Measurements from ENCODE around the gene MAK. TPM values are rescaled to one million over a fixed set of nuclear protein-coding genes. Genes with fewer than 3 reads are reported as not detected.
"Not testable (repeated sequence)": the region's sequence is repeated elsewhere in the genome, so short reads cannot be mapped to it uniquely, and the experiment has no call there.

MAK gene
- polyA plus RNA-seq, 2 of the 4 experiments (the other 2 are of a cell fraction): 0.05 to 0.09 TPM

DNA sequence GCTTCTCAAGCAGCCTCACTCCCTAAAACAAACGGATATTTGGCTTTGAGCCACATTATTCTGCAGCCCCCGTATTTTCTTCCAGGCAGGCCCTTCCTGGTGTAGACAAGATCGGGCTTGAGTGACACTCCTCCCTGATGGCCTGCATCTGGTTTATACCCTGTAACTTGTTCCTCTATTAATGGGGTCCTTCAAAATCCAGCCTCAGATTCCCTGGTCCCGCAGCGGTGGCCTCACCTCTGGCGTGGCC is 115.8 kb downstream of the MAK start:
- peak overlapping the region; percentile 68 for H3K4me3 ChIP-seq
- peaks cover 17% of the 10 kb centered on the region for H3K4me1 ChIP-seq
- peaks cover 6% of the 10 kb centered on the region; the same call in 1 of the 3 replicates for H3K9me3 ChIP-seq
- no peak for DNase-seq (ENCODE audit: low read depth in 1 of 2, low spot score in 1 of 2)
- peak overlapping the region; percentile 93 for H3K4me2 ChIP-seq
- ATAC-seq: no peak
- 4% methylated on average over 3 of the region's 6 CpGs for WGBS (ENCODE audit: missing lambda C conversion rate)
- TF ChIP-seq RCOR1 (IDR thresholded peaks at IDR 0.05; ENCODE audit: low read depth, low read length): no peak
- no peak for TF ChIP-seq MAFK (IDR thresholded peaks at IDR 0.05; ENCODE audit: partially characterized antibody)
- TF ChIP-seq, protein P1, sequence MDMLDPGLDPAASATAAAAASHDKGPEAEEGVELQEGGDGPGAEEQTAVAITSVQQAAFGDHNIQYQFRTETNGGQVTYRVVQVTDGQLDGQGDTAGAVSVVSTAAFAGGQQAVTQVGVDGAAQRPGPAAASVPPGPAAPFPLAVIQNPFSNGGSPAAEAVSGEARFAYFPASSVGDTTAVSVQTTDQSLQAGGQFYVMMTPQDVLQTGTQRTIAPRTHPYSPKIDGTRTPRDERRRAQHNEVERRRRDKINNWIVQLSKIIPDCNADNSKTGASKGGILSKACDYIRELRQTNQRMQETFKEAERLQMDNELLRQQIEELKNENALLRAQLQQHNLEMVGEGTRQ (IDR thresholded peaks at IDR 0.05): peak; percentile 77
- no peak for TF ChIP-seq CBX2 (IDR thresholded peaks at IDR 0.05; ENCODE audit: borderline replicate concordance, low read depth)
- POLR2A ChIA-PET: interaction anchor here (0.8 to 2.2 kb wide), 13 partner anchors 11 to 244 kb away, joined by 3 to 31 read pairs (median 4); partner anchors contain the start of genes C6orf52, GCNT2, PAK1IP1 and TMEM14B
- CTCF ChIA-PET: interaction anchor here (0.6 to 1.7 kb wide), 4 partner anchors 11 to 78 kb away, joined by 3 to 4 read pairs (median 4); partner anchors contain the start of genes C6orf52 and PAK1IP1
- no peak for FAIRE-seq
- peak overlapping the region; percentile 95 for H3K27ac ChIP-seq

DNA sequence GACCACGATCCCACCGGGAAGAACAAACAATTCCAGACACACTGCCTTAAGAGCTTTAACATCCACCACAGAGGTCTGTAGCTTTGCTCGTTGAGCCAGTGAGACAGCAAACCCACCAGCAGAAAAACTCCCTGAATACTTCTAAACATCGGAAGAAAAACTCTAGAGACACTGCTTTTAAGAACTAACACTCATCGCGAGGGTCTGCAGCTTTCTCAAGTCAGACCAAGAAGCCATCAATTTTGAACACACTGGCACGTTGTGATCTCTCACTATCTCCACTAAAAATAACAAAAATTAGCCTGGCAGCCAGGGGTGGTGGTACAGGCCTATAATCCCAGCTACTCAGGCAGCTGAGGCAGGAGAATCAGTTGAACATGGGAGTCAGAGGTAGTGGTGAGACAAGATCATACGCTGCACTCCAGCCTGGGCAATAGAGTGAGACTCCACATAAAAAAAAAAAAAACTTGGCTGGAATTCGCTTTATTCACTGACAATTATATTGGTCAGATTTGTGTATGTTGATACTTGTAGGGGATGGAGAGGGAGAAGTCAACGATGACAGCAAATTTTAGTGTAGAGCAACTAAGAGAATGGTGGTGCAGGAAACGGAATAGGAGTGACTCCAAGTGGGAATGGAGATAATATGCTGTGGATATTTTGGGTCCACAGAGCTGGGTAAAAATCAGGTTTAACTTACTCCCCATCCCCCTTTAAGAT is 116.3 kb downstream of the MAK start:
- H3K27ac ChIP-seq: peak overlapping the region; percentile 95
- 69% methylated on average over 11 of the region's 11 CpGs for WGBS (ENCODE audit: missing lambda C conversion rate)

DNA sequence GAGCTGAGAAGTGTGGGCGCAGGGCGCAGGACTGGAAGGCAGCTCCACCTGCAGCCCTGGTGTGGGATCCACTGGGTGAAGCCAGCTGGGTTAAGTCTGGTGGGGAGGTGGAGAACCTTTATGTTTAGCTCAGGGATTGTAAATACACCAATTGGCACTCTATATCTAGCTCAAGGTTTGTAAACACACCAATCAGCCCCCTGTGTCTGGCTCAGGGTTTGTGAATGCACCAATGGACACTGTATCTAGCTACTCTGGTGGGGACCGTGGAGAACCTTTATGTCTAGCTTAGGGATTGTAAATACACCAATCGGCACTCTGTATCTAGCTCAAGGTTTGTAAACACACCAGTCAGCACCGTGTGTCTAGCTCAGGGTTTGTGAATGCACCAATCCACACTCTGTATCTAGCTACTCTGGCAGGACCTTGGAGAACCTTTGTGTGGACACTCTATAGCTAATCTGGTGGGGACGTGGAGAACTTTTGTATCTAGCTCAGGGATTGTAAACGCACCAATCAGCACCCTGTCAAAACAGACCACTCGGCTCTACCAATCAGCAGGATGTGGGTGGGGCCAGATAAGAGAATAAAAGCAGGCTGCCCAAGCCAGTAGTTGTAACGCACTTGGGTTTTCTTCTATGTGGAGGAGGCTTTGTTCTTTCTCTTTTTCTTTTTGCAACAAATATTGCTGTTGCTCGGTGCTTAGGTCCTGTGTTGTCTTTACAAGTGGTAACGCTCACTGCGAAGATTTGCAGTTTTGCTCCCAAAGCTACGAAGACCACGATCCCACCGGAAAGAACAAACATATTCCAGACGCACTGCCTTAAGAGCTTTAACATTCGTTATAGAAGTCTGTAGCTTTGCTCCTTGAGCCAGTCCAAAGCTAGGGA is 117.1 kb downstream of the MAK start:
- ChIA-PET CTCF (interaction anchor here (0.7 to 2.2 kb wide), 5 partner anchors 10 to 45 kb away, joined by 3 to 5 read pairs (median 4); no protein-coding TSS in a partner anchor), POLR2A (interaction anchor here (0.5 to 2.2 kb wide), 2 partner anchors 26 kb away, joined by 3 to 31 read pairs; partner anchors contain the start of genes C6orf52 and PAK1IP1)
- H3K4me2 ChIP-seq: peak overlapping the region; percentile 93; the same call in 2 of the 3 replicates
- not testable (repeated sequence) for FAIRE-seq; DNase-seq (ENCODE audit: low read depth in 1 of 2, low spot score in 1 of 2); H3K4me3 ChIP-seq; H3K9me3 ChIP-seq; ATAC-seq
- 94% methylated on average over 15 of the region's 17 CpGs for WGBS (ENCODE audit: missing lambda C conversion rate)
- peaks cover 17% of the 10 kb centered on the region for H3K4me1 ChIP-seq
- peak overlapping the region; percentile 95; a peak in 5 of 6 replicates for H3K27ac ChIP-seq

More for the DNA sequence above, 116.3 kb downstream of the MAK start:
- Histone ChIP-seq H3K4me2 (peak overlapping the region; percentile 93), H3K9me3 (peaks cover 6% of the 10 kb centered on the region; the same call in 1 of the 3 replicates), H3K4me3 (peak overlapping the region; percentile 68), H3K4me1 (peaks cover 17% of the 10 kb centered on the region)
- FAIRE-seq (no peak), ATAC-seq (peak in 1 of 2 experiments; percentile 6; a peak in 2 of 6 replicates), DNase-seq (ENCODE audit: low read depth in 1 of 2, low spot score in 1 of 2) (no peak)
- ChIA-PET POLR2A (interaction anchor here (0.8 to 2.2 kb wide), 13 partner anchors 10 to 243 kb away, joined by 3 to 31 read pairs (median 4); partner anchors contain the start of genes C6orf52, GCNT2, PAK1IP1 and TMEM14B), CTCF (interaction anchor here (0.6 to 2.2 kb wide), 7 partner anchors 9 to 79 kb away, joined by 3 to 5 read pairs (median 4); partner anchors contain the start of genes C6orf52 and PAK1IP1)
- no peak for TF ChIP-seq EHF (CRISPR knock-in tag; IDR thresholded peaks at IDR 0.05)
- TF ChIP-seq NPAS2 (CRISPR knock-in tag; IDR thresholded peaks at IDR 0.05; ENCODE audit: borderline replicate concordance): no peak
- no peak for TF ChIP-seq RCOR1 (IDR thresholded peaks at IDR 0.05; ENCODE audit: low read depth, low read length)
- no peak for TF ChIP-seq ZNF302 (CRISPR knock-in tag; IDR thresholded peaks at IDR 0.05)
- TF ChIP-seq, protein P2, sequence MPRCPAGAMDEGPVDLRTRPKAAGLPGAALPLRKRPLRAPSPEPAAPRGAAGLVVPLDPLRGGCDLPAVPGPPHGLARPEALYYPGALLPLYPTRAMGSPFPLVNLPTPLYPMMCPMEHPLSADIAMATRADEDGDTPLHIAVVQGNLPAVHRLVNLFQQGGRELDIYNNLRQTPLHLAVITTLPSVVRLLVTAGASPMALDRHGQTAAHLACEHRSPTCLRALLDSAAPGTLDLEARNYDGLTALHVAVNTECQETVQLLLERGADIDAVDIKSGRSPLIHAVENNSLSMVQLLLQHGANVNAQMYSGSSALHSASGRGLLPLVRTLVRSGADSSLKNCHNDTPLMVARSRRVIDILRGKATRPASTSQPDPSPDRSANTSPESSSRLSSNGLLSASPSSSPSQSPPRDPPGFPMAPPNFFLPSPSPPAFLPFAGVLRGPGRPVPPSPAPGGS (IDR thresholded peaks at IDR 0.05): no peak
- TF ChIP-seq, protein P3, sequence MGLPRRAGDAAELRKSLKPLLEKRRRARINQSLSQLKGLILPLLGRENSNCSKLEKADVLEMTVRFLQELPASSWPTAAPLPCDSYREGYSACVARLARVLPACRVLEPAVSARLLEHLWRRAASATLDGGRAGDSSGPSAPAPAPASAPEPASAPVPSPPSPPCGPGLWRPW (IDR thresholded peaks at IDR 0.05): no peak
- TF ChIP-seq CHD4 (IDR thresholded peaks at IDR 0.05; ENCODE audit: borderline replicate concordance): no peak
- TF ChIP-seq ZFP36 (IDR thresholded peaks at IDR 0.05; ENCODE audit: borderline replicate concordance, partially characterized antibody): no peak
- TF ChIP-seq HOXA7 (CRISPR knock-in tag; IDR thresholded peaks at IDR 0.05): no peak
- TF ChIP-seq KDM5A (IDR thresholded peaks at IDR 0.05): no peak
- TF ChIP-seq MAZ (IDR thresholded peaks at IDR 0.05; ENCODE audit: borderline replicate concordance, low read depth, low read length): no peak
- TF ChIP-seq, protein P4, sequence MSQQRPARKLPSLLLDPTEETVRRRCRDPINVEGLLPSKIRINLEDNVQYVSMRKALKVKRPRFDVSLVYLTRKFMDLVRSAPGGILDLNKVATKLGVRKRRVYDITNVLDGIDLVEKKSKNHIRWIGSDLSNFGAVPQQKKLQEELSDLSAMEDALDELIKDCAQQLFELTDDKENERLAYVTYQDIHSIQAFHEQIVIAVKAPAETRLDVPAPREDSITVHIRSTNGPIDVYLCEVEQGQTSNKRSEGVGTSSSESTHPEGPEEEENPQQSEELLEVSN (IDR thresholded peaks at IDR 0.05; ENCODE audit: borderline replicate concordance, low read depth): no peak
- no peak for TF ChIP-seq PHF8 (IDR thresholded peaks at IDR 0.05; ENCODE audit: borderline replicate concordance, low read depth)
- TF ChIP-seq FOXS1 (CRISPR knock-in tag; IDR thresholded peaks at IDR 0.05): no peak
- no peak for TF ChIP-seq JUNB (IDR thresholded peaks at IDR 0.05)
- no peak for TF ChIP-seq HEYL (CRISPR knock-in tag; IDR thresholded peaks at IDR 0.05)
- TF ChIP-seq GATA3 (IDR thresholded peaks at IDR 0.05; ENCODE audit: borderline replicate concordance): no peak
